A204.1 (cell line): Measurements from ENCODE around the gene LRRFIP1.

Experiments used
- FAIRE-seq: peaks from 2 replicates; lab custom pipeline; 2012; peaks lifted over from hg19 to GRCh38; lab: Jason Lieb, UNC

The LRRFIP1 gene

DNA sequence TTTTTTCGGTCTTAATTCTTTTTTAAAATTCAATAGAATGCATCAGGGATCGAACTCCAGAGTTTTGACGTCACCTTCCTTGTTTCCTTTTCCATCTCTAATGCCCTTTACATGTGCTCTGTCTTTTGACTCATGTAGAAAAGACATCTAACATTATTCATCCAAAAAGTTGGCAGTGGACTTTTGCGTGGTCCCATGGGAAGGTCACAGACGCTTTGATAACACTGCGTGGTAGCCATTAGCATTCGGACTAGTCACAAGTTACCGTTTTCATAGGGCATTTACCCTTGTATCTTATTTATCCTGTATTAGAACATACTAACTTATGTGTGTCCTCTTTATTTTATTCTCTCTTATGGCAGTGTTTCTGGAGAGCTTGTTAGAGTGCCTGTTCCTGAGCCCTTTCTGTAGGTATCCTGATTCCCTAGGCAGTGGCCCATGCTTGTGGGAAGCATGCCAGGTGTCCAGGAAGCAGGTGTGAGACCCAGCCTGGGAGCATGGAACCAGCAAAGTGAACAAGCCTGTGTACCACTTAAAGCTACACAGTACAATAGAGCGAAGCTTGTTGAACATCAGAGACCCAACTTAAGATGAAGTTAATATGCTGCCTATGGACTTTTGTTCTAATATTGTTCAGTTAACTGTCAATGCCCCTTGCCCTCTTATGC, 97.6 kb downstream of the LRRFIP1 start:
- FAIRE-seq = no peak

DNA sequence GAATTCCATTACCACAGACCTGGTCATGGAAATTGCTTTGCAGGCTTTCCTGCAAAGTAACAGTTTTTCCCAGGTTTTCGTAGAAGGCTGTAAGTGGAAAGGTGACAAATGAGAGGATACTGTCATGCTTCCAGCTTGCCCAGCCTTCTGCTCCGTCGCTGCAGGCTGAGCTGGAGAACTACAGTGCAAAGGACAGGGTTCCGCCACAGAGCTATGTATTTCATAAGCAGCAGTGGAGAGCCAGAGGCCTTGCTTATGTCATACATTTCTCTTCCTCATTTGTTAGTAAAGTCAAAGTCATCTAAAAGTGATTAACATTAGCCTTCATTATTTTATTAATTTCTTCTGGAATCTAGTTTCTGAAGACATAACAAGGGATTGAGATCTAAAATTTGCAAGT, 98.3 kb downstream of the LRRFIP1 start:
- no peak for FAIRE-seq

DNA sequence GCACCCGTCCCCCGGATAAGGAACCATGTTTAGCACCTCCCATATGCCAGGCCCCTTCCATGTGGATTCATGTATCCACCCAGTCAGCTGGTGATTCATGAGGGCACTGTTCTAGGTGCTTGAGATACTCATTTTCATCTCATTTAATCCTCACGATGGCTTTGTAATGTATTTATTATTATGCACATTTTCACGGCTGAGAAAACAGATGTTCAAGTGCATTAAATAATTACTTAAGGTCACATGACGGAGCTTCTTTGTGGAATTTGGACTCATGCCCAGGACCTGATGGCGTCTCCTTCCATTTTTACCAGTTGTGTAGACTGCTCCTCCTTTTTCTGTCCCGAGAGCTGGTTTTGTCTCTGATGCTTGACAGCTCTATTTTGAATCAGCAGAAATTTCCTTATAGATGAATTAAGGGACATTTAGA, 99.0 kb downstream of the LRRFIP1 start:
- no peak for FAIRE-seq

DNA sequence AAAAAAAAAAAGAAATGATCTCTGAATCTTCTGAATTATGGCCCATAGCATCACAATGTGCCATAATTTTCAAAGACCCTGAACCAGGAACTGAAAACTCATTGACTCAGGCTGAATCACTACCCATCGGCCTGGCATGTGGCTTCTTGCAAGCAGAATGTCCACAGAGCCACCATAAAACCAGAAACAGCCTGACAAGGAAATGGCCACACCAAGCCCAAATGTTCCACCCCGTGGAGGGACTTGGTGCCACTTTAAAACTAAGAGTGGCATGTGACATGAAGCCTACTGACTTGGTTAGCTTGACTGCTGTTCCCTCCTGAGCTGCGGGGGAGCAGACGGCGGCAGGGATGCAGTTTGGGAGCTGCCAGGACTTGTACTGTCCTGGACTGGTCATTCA, 100.0 kb downstream of the LRRFIP1 start:
- FAIRE-seq = no peak

DNA sequence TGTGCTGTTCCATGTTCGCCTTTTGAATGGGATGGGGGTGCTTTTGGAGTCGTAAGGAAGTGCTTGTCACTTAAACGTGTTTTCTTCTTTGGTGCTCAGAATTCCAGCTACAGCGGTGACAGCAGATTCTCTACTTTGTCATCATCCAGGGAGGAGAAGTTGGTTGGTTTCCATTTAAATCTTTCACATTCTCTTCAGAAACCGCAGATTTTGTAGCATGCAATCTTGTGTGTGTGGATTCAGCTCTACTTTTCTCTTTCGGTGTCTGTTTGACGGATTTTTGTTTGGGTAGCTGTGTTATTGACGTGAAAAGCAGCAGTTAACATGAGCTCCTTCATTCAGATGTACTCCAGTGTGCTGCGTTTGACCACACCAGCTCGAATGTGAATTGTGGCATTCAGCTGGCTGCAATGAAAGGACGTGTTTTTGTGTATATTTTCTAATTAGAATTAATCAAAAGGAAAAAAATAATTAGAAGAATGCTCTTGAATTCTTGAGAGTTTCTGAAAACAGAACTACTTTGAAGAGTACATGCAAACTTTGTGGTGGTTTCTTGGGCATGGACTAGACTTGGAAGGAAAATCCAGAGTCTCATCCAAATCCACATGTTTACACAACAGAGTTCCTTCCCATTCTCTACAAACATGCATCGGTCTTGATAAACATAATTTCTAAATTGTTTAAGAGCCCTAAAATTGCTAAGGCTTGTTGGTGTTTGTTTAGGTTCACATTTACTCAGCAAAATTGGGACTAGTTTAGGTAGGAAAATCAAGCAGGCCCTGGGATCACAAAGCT, 102.5 kb downstream of the LRRFIP1 start:
- no peak for FAIRE-seq

DNA sequence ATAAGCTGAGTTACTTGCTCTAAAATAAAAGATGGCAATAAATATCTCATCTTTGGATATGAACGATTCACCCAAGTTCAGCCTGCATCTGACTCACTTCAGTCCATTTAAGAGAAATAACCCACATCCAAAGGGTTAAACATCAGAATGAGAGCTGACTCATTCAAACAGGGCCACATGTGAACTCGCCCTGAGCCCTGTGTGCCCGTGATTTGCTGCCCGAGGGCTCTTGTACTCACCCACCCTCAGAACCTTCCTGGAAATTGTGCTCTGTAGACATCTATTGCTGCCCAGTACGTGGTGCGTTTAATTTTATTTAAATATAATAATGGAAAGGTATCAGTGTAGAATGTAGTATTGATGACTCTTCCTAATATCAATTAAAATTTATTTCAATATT, 104.3 kb downstream of the LRRFIP1 start:
- FAIRE-seq = no peak

DNA sequence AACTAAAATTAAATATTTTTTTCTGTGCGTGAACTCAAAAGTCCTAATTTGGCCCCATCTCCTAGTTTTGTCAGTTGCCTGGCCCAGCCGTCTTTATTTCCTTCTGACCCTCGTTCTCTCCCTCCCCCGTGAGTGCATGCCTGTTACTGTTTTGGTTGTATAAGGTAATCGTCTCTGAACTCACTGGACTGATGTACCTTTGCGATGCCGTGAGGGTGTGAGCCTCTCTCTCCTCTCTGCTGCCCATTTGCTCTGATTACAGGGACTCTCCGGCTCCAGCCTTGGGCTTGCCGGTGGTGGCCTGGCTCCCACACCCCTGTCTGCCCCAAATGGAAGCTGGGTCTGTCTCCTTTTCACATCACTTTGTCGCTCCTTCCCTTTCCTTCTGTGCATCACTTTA, 104.7 kb downstream of the LRRFIP1 start:
- no peak for FAIRE-seq

DNA sequence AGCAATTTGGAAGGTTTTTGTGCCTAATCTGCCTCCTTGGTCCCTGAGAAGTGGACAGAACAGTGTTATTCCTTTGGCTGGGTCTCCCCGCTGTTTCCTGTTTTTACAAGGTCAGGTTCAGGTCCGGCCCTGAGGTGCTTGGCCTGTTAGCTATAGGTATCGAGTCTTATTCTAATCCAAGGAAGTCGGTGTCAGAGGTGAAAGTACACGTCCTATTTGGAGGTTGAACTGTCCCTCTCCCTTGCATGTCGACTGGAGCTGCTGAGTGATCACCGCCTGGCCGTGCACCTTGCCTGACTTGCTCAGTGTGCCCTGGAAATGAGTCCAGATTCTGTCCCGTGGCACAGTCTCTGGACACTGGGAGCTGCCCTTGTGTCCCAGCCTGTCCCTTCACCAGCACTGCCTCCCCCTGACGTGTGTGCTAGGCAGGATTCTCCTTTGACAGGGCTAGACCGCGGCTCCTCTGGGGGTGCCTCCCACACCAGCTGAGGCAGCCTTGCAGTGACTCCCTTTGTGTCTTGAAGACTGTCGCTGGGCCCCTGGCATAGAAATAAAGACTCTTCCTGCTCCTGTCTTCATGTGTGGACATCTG, 105.5 kb downstream of the LRRFIP1 start:
- no peak for FAIRE-seq

DNA sequence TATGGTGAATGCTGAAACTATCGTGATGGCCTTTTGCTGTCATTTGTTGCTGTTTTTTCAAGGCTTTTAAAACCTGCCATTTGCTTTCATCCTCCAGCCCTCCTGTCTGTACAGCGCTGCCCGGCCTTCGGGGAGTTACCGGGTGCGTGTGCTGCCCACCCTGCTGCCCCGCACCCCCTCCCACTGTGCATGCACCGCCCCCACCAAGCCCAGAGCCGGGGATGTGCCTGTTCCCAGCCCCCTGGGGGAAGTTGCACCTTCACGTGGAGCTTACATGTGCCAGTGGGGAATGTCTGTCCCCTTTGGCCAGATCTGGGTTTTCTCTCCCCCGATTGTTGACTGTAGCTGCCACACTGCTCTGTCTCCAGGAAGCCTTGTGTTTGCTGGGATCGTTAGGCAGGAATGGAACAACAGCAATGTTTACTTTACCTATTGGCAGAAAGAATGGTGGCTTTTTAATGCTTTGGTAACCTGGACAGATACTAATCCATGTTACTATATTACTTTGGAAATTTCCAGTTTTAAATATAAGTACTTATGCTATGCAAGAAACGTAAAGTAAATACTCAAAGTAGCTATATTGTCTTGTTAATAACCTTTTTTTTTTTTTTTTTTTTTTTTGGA, 106.4 kb downstream of the LRRFIP1 start:
- FAIRE-seq = no peak

DNA sequence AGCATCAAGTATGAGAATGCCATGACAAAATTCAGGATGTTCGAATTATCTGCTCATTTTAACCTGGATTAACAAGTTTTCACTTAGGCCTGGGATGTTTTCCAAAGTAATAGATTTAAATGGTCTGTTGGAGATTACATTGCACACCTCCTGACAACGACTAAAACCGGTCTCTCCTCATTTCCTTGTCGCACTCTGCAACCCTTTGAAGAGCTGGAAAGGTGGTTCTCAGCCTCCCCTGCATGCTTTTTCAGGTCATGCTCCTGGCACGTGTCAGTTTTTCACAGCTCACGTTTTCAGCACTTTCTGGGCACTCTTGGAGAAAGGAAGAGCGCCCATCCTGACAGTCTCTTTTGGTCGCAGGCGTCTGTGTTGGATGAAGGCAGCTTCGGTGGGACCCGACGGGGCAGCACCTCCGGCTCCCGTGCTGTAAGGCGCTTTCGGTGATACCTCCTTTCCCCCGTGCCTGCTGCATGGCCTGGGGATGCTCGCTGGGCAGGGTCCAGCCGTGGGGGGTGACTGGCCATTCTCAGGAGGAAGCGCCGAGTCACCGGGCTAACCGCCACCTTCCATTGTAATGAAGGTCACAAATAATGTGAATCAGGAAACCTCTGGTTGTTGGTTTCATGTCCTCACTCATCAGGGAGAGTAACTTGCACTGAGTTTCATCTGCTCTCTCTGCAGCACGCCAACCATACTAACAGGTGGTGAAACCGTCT, 107.7 kb downstream of the LRRFIP1 start:
- FAIRE-seq = no peak

DNA sequence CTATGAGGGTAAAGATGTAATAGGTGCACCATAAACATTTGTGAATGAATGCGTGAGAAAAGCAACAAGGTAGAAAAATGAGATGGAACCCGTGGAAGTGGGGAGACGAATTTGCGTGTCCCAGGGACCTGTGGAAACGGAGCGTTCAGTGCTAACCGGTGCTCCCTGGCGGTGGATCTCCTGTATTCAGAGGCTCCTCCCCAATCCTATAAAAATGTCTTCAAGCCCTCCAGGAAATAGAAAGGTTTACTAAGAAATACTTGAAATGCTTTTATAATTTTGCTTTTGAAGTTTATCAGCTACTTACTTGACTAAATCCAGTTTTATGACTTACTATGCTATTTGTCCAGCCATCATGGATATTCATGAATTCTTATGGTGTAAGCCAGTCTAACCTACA, 108.4 kb downstream of the LRRFIP1 start:
- no peak for FAIRE-seq

DNA sequence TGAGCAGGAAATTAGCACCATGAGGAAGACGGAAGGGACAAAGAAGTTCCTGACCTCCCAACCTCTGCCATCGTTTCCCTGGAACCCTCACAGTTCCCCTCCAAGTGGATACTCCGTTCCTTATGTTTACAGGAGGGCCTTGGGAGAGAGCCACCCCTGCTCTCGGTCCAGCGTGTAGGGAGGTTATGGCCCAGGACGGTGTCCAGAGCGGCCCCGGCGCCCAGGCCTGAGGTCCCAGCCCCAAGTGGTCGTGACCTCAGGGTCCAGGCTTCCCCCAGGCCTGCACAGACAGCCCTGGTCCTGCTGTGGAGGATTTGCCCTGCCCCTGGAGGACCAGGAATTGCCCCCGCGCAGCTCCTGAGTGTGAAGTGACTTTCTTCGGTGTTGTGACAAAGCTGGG, 109.4 kb downstream of the LRRFIP1 start:
- no peak for FAIRE-seq

DNA sequence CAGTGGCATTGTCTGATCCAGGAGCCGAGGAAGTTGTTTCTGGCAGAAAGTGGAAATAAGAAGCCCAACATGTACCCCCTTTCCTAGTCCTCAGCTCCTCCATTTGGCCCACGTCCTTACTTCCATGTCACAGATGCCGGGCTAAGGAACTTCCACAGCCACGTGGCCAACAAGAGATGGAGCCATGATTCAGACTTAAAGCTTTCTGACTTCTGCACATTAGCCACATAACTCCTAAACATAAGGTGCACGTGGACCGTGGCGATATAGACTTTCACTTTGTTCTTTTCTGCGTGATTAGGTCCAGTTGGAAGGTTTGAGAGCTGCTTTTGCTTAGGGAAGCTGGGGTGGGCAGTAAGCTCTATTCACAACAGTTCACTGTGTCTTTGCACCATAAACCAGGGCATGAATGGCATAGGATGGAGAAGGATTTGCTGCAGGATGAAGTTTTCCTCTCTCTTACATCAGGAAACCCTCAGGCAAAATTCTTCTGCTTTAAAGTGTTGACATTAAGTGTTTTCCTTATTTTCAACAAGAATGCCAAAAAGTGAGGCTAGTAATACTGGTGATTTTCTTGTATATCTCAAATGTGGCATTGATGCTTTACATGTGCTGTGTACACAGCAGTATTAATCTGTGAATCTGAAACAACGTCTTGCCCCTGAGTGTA, 109.9 kb downstream of the LRRFIP1 start:
- no peak for FAIRE-seq

DNA sequence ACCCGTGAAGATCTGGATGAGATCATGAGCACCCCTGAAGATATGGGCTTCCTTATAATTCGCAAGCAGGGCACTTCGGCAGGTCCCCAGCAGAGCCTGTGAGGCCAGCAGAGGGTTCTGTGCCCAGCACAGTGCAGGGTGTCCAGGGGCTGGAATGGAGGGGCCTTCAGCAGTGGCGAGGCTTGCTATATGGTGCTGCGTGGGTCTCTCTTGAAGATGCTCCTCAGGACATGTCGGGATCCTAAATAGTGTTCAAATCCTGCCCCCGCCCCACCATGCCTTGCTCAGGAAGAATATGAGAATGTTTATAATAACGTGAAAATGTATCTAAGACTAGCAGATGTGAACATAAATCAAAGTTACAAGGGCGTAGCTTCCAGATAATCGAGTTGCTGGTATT, 110.9 kb downstream of the LRRFIP1 start:
- no peak for FAIRE-seq

DNA sequence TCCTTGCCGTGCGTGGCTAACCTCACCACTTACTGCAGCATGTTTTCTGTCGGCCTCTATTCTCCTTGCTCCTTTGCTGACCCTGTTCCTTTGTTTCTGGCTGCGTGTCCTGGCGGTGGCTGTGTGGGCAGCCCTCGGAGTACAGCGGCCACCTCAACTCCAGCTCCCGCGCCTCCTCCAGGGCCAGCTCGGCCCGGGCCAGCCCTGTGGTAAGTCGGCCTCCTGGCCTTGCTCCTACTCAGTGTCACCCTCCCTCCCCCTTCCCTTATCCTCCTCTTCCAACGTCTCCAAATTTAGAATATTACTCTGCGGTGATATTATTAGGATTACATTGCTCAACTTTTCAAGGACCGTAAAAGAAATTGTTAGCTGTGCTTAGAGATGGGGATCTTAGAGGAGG, 111.7 kb downstream of the LRRFIP1 start:
- no peak for FAIRE-seq

DNA sequence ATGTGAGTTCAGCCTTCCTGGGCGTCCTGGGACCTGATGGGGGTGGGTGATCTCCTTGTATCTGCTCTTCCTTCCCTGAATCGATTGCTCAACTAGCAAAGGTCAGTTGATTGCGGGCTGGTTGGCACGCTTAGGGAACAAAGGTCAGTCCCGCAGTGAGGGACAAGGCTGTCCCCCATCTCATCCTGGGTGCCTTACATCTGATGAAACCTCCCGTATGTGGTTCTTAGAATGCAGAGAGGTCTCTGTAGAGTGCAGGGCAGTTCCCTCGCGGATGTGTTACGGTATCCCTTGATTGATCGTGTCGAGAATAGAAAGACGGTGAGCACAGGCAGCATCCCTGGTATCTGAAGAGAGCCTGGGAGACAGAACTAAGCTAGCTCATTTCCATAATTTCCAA, 114.8 kb downstream of the LRRFIP1 start:
- FAIRE-seq = no peak

DNA sequence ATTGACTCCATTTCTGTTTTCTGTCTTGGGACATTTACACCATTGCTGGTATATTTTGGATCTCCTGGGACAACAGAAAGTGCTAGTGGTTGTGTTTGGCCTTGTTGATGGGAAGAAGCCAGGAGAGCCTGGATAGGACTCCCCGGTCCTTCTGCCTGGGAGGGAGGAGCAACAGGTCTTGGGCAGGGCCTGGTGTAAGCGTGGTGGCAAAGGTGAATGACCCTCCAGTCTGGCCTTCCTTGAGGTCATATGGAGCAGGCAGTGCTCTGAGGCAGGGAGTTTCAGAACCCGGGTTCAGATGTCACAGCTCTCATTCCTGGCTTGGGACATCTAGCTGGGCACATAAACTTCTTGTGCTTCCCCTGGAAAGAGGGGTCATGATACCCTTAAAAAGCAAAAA, 115.2 kb downstream of the LRRFIP1 start:
- FAIRE-seq = no peak

DNA sequence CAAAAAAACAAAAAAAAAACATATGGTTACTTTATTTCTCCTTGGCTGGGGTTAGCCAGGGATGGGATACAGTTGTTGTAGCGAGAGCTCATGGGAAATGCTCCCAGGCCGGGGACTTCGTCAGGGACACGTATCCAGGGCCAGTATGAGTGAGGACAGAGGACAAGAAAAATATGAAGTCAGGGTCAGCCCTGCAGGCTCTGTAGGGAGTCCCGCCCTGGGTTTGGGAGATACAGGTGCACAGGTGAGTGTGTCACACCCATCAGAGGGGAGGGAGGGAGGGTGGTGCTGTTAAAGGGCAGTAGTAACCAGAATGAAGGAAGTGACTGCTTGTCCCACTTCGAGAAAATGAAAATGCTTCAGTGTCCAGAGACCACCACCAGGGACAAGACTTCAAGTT, 115.6 kb downstream of the LRRFIP1 start:
- no peak for FAIRE-seq

DNA sequence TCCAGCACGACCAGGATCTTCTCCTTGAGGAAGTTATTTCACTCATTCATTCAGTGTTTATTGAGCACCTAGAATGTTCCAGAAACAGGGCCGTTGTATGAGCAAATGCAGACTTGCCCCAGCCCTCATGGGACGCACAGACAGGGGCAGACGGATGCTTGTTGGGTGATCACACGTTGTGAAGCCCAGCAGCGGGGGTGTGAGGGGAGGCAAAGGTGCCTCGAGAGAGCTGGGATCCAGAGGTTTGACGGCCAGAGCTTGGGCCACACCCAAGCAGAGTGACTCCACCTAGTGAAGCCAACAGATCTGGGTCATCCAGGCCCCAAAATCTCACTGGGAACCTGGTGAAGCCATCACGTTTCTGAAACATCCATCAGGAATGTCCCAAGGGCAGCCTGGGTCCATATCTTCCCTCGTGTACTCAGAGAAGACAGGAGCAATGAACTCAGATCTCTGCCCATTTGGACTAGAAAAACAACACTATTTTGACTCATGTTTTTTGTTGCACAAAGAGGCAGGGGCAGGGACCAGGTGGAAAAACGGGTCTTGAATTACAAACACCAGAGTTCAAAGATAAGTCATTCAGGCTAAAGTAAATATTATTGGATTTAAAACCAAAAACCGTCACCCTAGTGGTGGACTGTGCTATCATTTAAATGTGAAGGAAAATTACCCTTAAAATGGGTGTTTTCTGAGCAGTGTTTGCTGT, 116.3 kb downstream of the LRRFIP1 start:
- FAIRE-seq = no peak

DNA sequence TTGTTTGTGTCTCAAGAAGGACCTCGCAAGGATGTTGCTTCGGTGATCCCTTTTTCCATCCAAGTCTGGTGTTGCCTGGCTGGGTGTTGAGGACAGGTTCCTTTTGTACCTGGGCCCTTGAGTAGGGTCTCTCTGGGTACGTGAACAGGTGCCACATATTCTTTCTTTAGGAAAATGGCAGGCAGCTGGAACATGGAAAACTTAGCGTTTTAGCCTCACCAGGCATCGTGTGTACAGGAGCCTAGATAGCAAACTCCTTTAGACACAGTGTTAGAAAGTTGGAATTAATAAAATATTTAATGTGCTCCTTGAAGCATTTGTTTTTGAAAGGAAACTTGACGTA, 116.9 kb downstream of the LRRFIP1 start:
- no peak for FAIRE-seq

DNA sequence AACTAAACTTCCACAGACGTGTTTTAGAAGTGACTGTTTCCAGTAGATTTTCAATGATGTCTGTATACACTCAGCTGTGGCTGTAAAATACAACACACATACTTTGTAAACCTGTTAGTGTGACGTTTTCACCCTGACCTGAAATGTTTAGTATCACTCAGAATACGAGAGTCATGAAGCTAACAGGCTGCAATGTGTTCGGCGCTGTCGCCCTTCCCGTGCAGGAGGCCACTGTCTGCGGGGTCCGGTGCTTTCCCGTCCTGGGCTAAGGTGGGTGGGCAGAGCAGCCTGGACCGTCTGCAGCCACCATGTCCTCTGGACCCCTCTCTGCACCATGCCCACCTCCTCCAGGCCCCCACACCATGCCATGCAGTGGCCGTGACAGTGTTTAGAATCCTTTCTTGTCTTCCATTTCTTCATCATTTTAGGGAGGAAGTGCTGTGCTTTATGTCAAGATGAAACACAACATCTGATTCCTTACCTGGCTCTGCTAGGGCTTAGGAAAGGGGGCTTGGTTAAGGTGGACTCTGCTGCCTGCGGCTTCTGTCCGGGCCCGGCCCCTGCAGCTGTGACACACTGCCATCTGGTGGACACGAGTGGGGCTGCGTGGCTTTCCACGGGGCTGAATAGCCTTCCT, 117.3 kb downstream of the LRRFIP1 start:
- FAIRE-seq = no peak
